Mammary epithelial cell (primary cell): ENCODE data around the gene AJAP1.

Experiments
- EZH2 ChIP-seq: IDR thresholded peaks from 2 replicates; pipeline ENCODE4 v1.6.1; 2012; ENCODE audit warnings: low read length, inconsistent platforms, borderline replicate concordance
- TF ChIP-seq, protein P1 (sequence below), 2 donors: IDR thresholded peaks in 1 of 2; conservative IDR thresholded peaks in 1 of 2; 2 replicates each; pipeline ENCODE4 v1.5.1; 2011 to 2012; ENCODE audit warnings: inconsistent platforms in 2 of 2, low read length in 2 of 2, mild to moderate bottlenecking in 2 of 2, control low read depth in 1 of 2, low read depth in 1 of 2; ENCODE audit not compliant: insufficient read depth in 1 of 2; ENCODE audit errors: extremely low read depth in 1 of 2

DNA sequence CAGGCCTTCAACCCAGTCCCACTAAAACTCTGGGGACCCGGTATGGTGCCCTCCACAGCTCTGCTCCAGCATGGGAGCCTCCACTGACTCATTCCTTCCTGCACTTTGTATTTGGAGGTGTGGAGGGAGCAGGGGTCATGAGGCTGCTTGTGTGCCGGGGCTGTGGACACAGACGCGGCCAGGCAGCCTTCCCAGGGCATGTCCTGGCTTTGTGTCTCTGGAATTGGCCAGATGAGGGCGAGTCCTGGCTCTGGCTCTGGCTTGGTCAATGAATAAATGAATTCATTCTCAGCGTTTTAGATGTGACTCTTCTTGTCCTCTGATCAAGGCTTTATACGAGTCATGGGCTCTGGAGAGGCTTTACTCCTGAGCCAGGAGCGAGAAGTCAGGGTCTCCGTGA is 19.1 kb downstream of the AJAP1 start:
- TF ChIP-seq, protein P1, sequence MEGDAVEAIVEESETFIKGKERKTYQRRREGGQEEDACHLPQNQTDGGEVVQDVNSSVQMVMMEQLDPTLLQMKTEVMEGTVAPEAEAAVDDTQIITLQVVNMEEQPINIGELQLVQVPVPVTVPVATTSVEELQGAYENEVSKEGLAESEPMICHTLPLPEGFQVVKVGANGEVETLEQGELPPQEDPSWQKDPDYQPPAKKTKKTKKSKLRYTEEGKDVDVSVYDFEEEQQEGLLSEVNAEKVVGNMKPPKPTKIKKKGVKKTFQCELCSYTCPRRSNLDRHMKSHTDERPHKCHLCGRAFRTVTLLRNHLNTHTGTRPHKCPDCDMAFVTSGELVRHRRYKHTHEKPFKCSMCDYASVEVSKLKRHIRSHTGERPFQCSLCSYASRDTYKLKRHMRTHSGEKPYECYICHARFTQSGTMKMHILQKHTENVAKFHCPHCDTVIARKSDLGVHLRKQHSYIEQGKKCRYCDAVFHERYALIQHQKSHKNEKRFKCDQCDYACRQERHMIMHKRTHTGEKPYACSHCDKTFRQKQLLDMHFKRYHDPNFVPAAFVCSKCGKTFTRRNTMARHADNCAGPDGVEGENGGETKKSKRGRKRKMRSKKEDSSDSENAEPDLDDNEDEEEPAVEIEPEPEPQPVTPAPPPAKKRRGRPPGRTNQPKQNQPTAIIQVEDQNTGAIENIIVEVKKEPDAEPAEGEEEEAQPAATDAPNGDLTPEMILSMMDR (conservative IDR thresholded peaks at IDR 0.05 in 1 of 2, IDR thresholded peaks at IDR 0.05 in 1 of 2; ENCODE audit: extremely low read depth in 1 of 2, insufficient read depth in 1 of 2, low read depth in 1 of 2, low read length in 2 of 2): no peak
- no peak for TF ChIP-seq EZH2
